HepG2 (cell line): Measurements from ENCODE around the gene MAB21L1. TPM values are rescaled to one million over a fixed set of nuclear protein-coding genes. Genes with fewer than 3 reads are reported as not detected.

Source experiments
- ATAC-seq: fragments of 200-7000 bp; cut with Tn5 transposase; 3 replicates; pipeline ENCODE4 v1.9.1; 2020; ENCODE audit warnings: mild to moderate bottlenecking, moderate library complexity
- Bru-seq: library from RNA; stranded (reverse); fragments of 400-500 nt; gene quantifications from one replicate; lab custom pipeline; 2021; lab: Mats Ljungman, UMichigan
- BruChase-seq, 2 experiments: library from RNA; stranded (reverse); fragments of 400-500 nt; gene quantifications; one replicate each; lab custom pipeline; 2021; lab: Mats Ljungman, UMichigan
- BruUV-seq: library from RNA; stranded (reverse); fragments of 400-500 nt; replicated peaks from 2 replicates; lab custom pipeline; 2021; lab: Mats Ljungman, UMichigan
- CTCF ChIA-PET: fragments of 300-600 bp; formaldehyde crosslinking; extraction: SDS; loops from one replicate; lab custom pipeline; 2021; ENCODE audit warnings: low total read pairs, inconsistent platforms, low intra/inter-chr PET ratio; lab: Yijun Ruan, JAX
- POLR2A ChIA-PET: fragments of 350-600 bp; sonication (Branson Sonifier 250); formaldehyde crosslinking; loops from one replicate; lab custom pipeline; 2020; ENCODE audit warnings: antibody characterized with exemption, inconsistent platforms; lab: Yijun Ruan, JAX
- DNase-seq: peaks from one replicate; pipeline ENCODE4 v3.0.0-alpha.2; 2015; ENCODE audit warnings: low spot score
- FAIRE-seq: peaks from 3 replicates; lab custom pipeline; 2011; peaks lifted over from hg19 to GRCh38; lab: Jason Lieb, UNC
- H2AFZ ChIP-seq: one replicate; pipeline ENCODE4 v1.6.1; 2011; ENCODE audit warnings: low read length, inconsistent platforms
- H3K27ac ChIP-seq: fragments of 300-600 bp; 3 replicates; pipeline ENCODE4 v1.8.0; 2011; ENCODE audit warnings: mixed run types, mild to moderate bottlenecking, mixed read lengths, low read length, inconsistent platforms; ENCODE audit not compliant: insufficient read depth; ENCODE audit errors: extremely low read length
- H3K27me3 ChIP-seq, 2 experiments: fragments of 200-600 bp in 1 of 2; 2 replicates in 1 of 2; 3 replicates in 1 of 2; pipeline versions ENCODE4 v1.6.0 to v1.8.0; 2011; ENCODE audit warnings: low read length in 2 of 2, mild to moderate bottlenecking in 2 of 2, moderate library complexity in 2 of 2, inconsistent platforms in 1 of 2; ENCODE audit not compliant: insufficient read depth in 2 of 2, control insufficient read depth in 1 of 2
- H3K36me3 ChIP-seq, 2 experiments: fragments of 200-600 bp in 1 of 2; replicated peaks in 1 of 2; 2 replicates in 1 of 2; 3 replicates in 1 of 2; pipeline versions ENCODE4 v1.5.1 to v1.8.0; 2011; ENCODE audit warnings: low read length in 2 of 2, inconsistent platforms in 1 of 2; ENCODE audit not compliant: insufficient read depth in 2 of 2, control insufficient read depth in 1 of 2
- H3K4me1 ChIP-seq: 2 replicates; pipeline ENCODE4 v1.5.1; 2012; ENCODE audit warnings: low read length, inconsistent platforms; ENCODE audit not compliant: insufficient read depth
- H3K4me2 ChIP-seq: 2 replicates; pipeline ENCODE4 v1.6.0; 2011; ENCODE audit warnings: low read depth, low read length, inconsistent platforms
- H3K4me3 ChIP-seq, 3 experiments: fragments of 200-600 bp in 1 of 3; sonication (generic), shearing (Covaris generic) in 1 of 3; replicated peaks in 1 of 3; 2 replicates each; pipeline ENCODE4 v1.5.1; 2011 to 2016; ENCODE audit warnings: low read length in 3 of 3, inconsistent platforms in 2 of 3, low read depth in 2 of 3, mild to moderate bottlenecking in 2 of 3, control low read depth in 1 of 3, mixed read lengths in 1 of 3; ENCODE audit not compliant: insufficient read depth in 1 of 3
- H3K79me2 ChIP-seq: one replicate; pipeline ENCODE4 v1.6.1; 2011; ENCODE audit warnings: low read length, inconsistent platforms; ENCODE audit not compliant: insufficient read depth
- H3K9ac ChIP-seq: 2 replicates; pipeline ENCODE4 v1.6.0; 2011; ENCODE audit warnings: mild to moderate bottlenecking, low read depth, low read length, inconsistent platforms; ENCODE audit not compliant: insufficient read depth
- H3K9me3 ChIP-seq: 2 replicates; pipeline ENCODE4 v1.5.1; 2012; ENCODE audit warnings: mild to moderate bottlenecking, low read length
- H4K20me1 ChIP-seq: 2 replicates; pipeline ENCODE4 v1.6.0; 2011; ENCODE audit warnings: inconsistent platforms, mild to moderate bottlenecking, low read length, moderate library complexity; ENCODE audit not compliant: insufficient read depth
- GABPA ChIP-seq, 2 experiments: IDR thresholded peaks; 2 replicates each; pipeline ENCODE4 v1.6.1; 2011 to 2016; ENCODE audit warnings: low read depth in 2 of 2, low read length in 1 of 2, missing biosample characterization in 1 of 2, missing genetic modification characterization in 1 of 2
- MAFF ChIP-seq: IDR thresholded peaks from 2 replicates; pipeline ENCODE4 v1.6.1; 2011; ENCODE audit warnings: low read depth, low read length, improper control_type of control experiment
- ZNF619 ChIP-seq: sonication (generic); formaldehyde crosslinking; IDR thresholded peaks from 2 replicates; pipeline ENCODE4 v1.4.0; 2020; ENCODE audit warnings: mild to moderate bottlenecking, missing genetic modification reagents
- ZSCAN20 ChIP-seq: sonication (generic); formaldehyde crosslinking; IDR thresholded peaks from 2 replicates; pipeline ENCODE4 v1.4.0; 2020; ENCODE audit warnings: missing genetic modification reagents, mild to moderate bottlenecking, borderline replicate concordance
- WGBS: methylation state at CpG from one replicate; pipeline ENCODE4 v1.1.6; 2017; ENCODE audit warnings: low lambda C conversion rate; 5-methylcytosine and 5-hydroxymethylcytosine counted together
- in situ Hi-C: cut with HindIII; loops from 2 replicates; pipeline ENCODE4 v1.10.0; 2017; ENCODE audit warnings: low pct_unique_long_range_greater_than_20kb; ENCODE audit not compliant: extremely low pct_ligation_motif_present
- intact Hi-C: fragments of 100-400 bp; cut with micrococcal nuclease; formaldehyde crosslinking; loops from one replicate; pipeline ENCODE4 v1.10.0; 2022; ENCODE audit not compliant: unreplicated experiment
- long read RNA-seq, 2 experiments: library from RNA in 1 of 2; library from polyadenylated mRNA in 1 of 2; stranded (forward) in 1 of 2; unstranded in 1 of 2; transcript quantifications; one replicate each; pipeline ENCODE4 v2.0.0, GENCODE V29; 2019 to 2022
- polyA minus RNA-seq, 3 experiments: library from RNA; depleted of rRNA, polyadenylated mRNA; stranded (reverse); fragments of >200 nt; gene quantifications; 2 replicates each; pipeline ENCODE4 v1.2.3, GENCODE V29; 2011; ENCODE audit warnings: low replicate concordance in 1 of 3
- polyA plus RNA-seq, 8 experiments: library from polyadenylated mRNA; depleted of rRNA in 3 of 8; stranded (reverse) in 7 of 8; unstranded in 1 of 8; fragments of >200 nt; fragmentation: Illumina TruSeq in 4 of 8; extraction: Trizol in 4 of 8; gene quantifications; 2 replicates each; pipeline versions ENCODE4 v1.2.1 to v1.2.3, GENCODE V29; 2011 to 2016; ENCODE audit warnings: low read depth in 4 of 8, missing spikeins in 1 of 8, mixed read lengths in 1 of 8; ENCODE audit not compliant: insufficient read depth in 1 of 8
- total RNA-seq, 5 experiments: library from RNA; depleted of rRNA; stranded (reverse); fragments of >200 nt; fragmentation: Illumina TruSeq; extraction: Trizol; gene quantifications; 2 replicates each; pipeline ENCODE4 v1.2.3, GENCODE V29; 2016; ENCODE audit warnings: low read depth in 1 of 5

Gene MAB21L1
- total RNA-seq (2016; rRNA removed; fragmentation: Illumina TruSeq; extraction: Trizol) (not detected in 2 replicates), polyA plus RNA-seq (2011; rRNA removed) (not detected in 2 replicates), polyA minus RNA-seq (2011; rRNA and poly(A)+ RNA removed; ENCODE audit: low replicate concordance) (not detected in 2 replicates), Bru-seq, nascent RNA (not detected), BruChase-seq, experiment 1, labeled RNA remaining after a 6-hour chase (not detected), BruChase-seq, experiment 2, labeled RNA remaining after a 2-hour chase (not detected)
- not detected in 2 replicates for total RNA-seq (2016; cell fraction: cytosol; rRNA removed; fragmentation: Illumina TruSeq; extraction: Trizol; ENCODE audit: low read depth)
- not detected in 2 replicates for total RNA-seq (2016; cell fraction: insoluble cytoplasmic fraction; rRNA removed; fragmentation: Illumina TruSeq; extraction: Trizol)
- total RNA-seq (2016; cell fraction: membrane; rRNA removed; fragmentation: Illumina TruSeq; extraction: Trizol) = not detected in 2 replicates
- not detected in 2 replicates for total RNA-seq (2016; cell fraction: nucleus; rRNA removed; fragmentation: Illumina TruSeq; extraction: Trizol)
- polyA plus RNA-seq (2011; cell fraction: cytosol; rRNA removed) = not detected in 2 replicates
- not detected in 2 replicates for polyA plus RNA-seq (2011; cell fraction: nucleus; rRNA removed)
- 0.04 TPM in 1 of 2 replicates, not detected in the other for polyA plus RNA-seq (2012)
- polyA plus RNA-seq (2016; cell fraction: cytosol; fragmentation: Illumina TruSeq; extraction: Trizol; ENCODE audit: low read depth) = not detected in 2 replicates
- not detected in 2 replicates for polyA plus RNA-seq (2016; cell fraction: insoluble cytoplasmic fraction; fragmentation: Illumina TruSeq; extraction: Trizol; ENCODE audit: low read depth)
- polyA plus RNA-seq (2016; cell fraction: membrane; fragmentation: Illumina TruSeq; extraction: Trizol; ENCODE audit: low read depth) = not detected in 2 replicates
- not detected in 2 replicates for polyA plus RNA-seq (2016; cell fraction: nucleus; fragmentation: Illumina TruSeq; extraction: Trizol; ENCODE audit: insufficient read depth, low read depth)
- polyA minus RNA-seq (2011; cell fraction: cytosol; rRNA and poly(A)+ RNA removed) = not detected in 2 replicates
- not detected in 2 replicates for polyA minus RNA-seq (2011; cell fraction: nucleus; rRNA and poly(A)+ RNA removed)
- long read RNA-seq, experiment 1 = 0 reads
- long read RNA-seq, experiment 2 = 0 reads

GRCh38 chr13:35475960-35476943 lies at the start of gene MAB21L1:
Gene MAB21L1 (minus strand): TSS chr13:35476689. CDS start chr13:35476138, 551 bp downstream.
- WGBS = 77% methylated on average over 35 of the region's 35 CpGs
- Histone ChIP-seq H3K4me3 (peak within 1 kb of the TSS in 2 of 3 experiments; percentile 34 to 59; a peak in 4 of 6 replicates), H3K79me2 (no peaks in the 10 kb centered on the region), H2AFZ (no peak within 1 kb of the TSS), H3K9me3 (no peaks in the 10 kb centered on the region), H3K36me3 (no peaks in the 10 kb centered on the region), H4K20me1 (no peaks in the 10 kb centered on the region), H3K27me3 (no peaks in the 10 kb centered on the region; a peak in 1 of 5 replicates), H3K27ac (no peak within 1 kb of the TSS), H3K9ac (no peak within 1 kb of the TSS), H3K4me1 (no peaks in the 10 kb centered on the region), H3K4me2 (peak within 1 kb of the TSS; percentile 50)
- ATAC-seq (no peak), FAIRE-seq (no peak), DNase-seq (no peak)
- in situ Hi-C loops = no loop called here
- ChIA-PET CTCF (no interaction called here), POLR2A (no interaction called here)
- intact Hi-C loops = no loop called here
- TF ChIP-seq ZNF619 (CRISPR knock-in tag) (no peak), MAFF (no peak), GABPA (IDR thresholded peaks at IDR 0.05; ENCODE audit: low read depth, low read length) (no peak), GABPA (CRISPR knock-in tag; IDR thresholded peaks at IDR 0.05; ENCODE audit: low read depth) (no peak), ZSCAN20 (CRISPR knock-in tag) (no peak)
- no TSS peak for BruUV-seq
